GM18526 (cell line): Measurements from ENCODE around the gene PSMD2.

ENCODE experiments used
- POLR2A ChIP-seq: IDR thresholded peaks from 3 replicates; pipeline ENCODE4 v1.6.1; 2011; ENCODE audit not compliant: insufficient read length; ENCODE audit errors: extremely low read depth

The PSMD2 gene

GRCh38 chr3:184352897-184353545 lies 54.0 kb downstream of the PSMD2 start:
- no peak for TF ChIP-seq POLR2A

DNA sequence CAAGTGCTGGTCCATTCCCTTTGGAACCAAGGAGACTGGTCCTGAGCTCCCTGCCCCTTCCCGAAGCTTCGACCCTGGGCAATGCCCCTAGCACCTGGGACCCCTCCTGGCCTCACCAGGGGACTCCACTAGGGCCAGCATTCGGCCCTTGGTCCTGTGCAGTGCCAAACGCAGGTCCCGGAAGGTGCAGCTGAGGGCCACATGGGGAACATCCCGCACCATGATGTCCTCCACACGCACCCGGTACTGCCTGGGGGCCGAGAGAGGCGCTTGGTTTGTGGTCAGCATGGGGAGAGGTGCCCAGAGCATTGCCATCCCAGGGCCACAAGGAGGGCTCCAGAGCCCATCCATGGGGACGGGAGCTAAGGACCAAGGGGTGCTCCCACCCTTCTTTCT lies 54.5 kb downstream of the PSMD2 start:
- no peak for TF ChIP-seq POLR2A

DNA sequence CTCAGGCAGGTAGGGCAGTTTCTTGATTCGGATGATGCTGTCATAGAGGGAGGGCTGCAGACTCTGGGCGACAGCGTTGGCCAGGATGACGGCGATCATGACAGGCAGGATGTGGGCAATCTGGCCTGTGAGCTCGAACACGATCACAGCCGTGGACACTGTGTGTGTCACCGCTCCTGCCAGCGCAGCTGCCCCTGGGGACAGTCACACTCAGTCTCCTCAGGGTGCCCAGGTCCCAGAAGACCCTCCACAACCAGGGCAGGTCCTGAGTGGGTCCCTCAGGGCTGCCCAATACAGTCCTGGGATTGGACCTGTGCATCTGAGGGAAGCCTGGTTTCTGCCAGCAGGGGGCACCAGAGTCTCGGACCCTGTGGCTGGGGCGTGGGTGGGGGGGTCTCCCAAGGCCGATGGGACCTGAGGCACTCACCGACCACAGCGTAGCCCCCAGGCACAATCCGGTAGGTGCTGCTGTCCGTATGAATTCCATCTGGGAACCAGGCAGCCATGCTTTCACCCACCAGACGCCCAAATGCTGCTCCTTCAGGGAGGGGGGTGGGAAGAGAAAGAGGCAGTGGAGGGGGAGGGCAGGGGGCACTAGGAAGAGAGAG lies 55.2 kb downstream of the PSMD2 start:
- no peak for TF ChIP-seq POLR2A

DNA sequence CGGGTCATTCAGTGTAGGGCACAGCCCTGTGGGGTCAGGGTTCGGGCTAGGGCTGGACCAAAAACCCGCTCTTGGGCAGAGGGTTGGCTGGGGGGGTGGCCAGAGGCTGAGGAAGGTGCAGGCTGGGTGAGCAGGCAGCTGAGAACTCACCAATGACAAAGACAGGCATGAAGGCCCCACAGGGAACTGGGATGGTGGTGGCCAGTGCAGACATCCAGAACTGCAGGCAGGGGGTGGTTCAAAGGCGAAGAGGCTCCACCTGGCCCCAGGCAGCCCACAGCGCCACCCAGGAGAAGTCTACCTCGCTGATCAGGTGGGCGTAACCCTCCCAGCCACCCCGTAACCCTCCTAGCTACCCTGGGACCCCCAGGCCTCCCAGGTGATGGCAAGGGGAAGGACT lies 55.7 kb downstream of the PSMD2 start:
- no peak for TF ChIP-seq POLR2A

DNA sequence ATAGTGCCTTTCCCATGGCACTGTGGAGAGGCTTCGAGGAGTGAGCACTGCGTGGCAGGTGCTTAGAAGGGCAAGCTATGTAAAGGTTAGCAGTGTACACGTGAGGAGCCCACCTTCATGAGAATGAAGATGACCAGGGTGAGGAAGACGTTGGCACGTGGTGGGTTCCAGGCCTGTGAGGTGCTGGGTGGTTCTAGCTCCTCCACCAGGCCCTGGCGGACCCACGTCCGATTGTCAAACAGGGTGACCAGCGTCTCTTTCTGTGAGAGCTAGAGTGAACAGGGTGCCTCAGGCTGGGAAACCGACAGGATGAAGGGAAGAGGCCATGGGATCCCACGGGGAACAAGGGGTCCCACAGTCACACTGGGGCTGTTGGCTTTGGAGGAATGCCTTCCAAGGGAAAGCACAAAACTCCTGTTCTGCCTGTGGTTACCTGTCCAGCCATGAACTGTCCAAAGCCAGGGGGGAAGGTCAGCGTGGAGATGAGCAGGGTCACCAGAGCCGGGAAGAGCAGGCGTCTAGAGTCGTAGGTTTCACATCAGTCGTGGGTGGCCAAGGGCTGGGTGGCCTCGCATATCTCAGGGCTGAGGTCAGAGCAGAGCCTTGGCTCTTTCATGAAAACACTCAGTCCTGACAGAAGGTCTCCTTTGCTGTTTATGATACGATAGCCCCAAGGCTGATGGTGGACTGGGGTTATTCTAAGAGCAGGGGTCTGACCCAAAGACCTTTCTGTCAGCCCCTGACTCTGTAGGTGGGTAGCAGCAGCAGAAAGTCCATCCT lies 56.4 kb downstream of the PSMD2 start:
- no peak for TF ChIP-seq POLR2A

GRCh38 chr3:184357248-184358123 lies 58.4 kb downstream of the PSMD2 start:
- TF ChIP-seq POLR2A, result no peak

- TF ChIP-seq POLR2A, result no peak
Observed at GRCh38 chr3:184358124-184358767, 59.2 kb downstream of the PSMD2 start.
